ENCODE data around the gene PPP1R3E. TPM values are rescaled to one million over a fixed set of nuclear protein-coding genes. Genes with fewer than 3 reads are reported as not detected.

The PPP1R3E gene
- total and polyA plus RNA-seq, 2 of the 13 experiments (the other 11 are each of a cell fraction or from before 2014, with no cell fraction given): 16.5 to 26.5 TPM

GRCh38 chr14:23320584-23321571 is 18.2 kb upstream of the PPP1R3E start, which contains the start of gene PABPN1 (continued):
- TF ChIP-seq, protein P1, sequence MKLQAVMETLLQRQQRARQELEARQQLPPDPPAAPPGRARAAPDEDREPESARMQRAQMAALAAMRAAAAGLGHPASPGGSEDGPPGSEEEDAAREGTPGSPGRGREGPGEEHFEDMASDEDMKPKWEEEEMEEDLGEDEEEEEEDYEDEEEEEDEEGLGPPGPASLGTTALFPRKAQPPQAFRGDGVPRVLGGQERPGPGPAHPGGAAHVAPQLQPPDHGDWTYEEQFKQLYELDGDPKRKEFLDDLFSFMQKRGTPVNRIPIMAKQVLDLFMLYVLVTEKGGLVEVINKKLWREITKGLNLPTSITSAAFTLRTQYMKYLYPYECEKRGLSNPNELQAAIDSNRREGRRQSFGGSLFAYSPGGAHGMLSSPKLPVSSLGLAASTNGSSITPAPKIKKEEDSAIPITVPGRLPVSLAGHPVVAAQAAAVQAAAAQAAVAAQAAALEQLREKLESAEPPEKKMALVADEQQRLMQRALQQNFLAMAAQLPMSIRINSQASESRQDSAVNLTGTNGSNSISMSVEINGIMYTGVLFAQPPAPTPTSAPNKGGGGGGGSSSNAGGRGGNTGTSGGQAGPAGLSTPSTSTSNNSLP (IDR thresholded peaks at IDR 0.05; ENCODE audit: low read depth, low read length): peak; percentile 98
- TF ChIP-seq ZNF354B (CRISPR knock-in tag; IDR thresholded peaks at IDR 0.05) (no peak; the same call in 1 of the 2 replicates), STAT5B (CRISPR knock-in tag; IDR thresholded peaks at IDR 0.05) (no peak), MXI1 (IDR thresholded peaks at IDR 0.05; ENCODE audit: borderline replicate concordance, low read depth, low read length) (peak; percentile 91; the same call in 2 of the 3 replicates), XRCC5 (optimal IDR thresholded peaks at IDR 0.05; ENCODE audit: low read length) (peak; percentile 90), ZNF790 (CRISPR knock-in tag; IDR thresholded peaks at IDR 0.05; ENCODE audit: borderline replicate concordance) (peak; percentile 81; the same call in 1 of the 2 replicates), ZKSCAN8 (CRISPR knock-in tag; IDR thresholded peaks at IDR 0.05; ENCODE audit: borderline replicate concordance) (peak; percentile 89; the same call in 1 of the 2 replicates), RFX1 (IDR thresholded peaks at IDR 0.05) (peak; percentile 80; the same call in 1 of the 2 replicates), SETDB1 (CRISPR knock-in tag; IDR thresholded peaks at IDR 0.05; ENCODE audit: borderline replicate concordance) (no peak), ZNF567 (CRISPR knock-in tag; IDR thresholded peaks at IDR 0.05; ENCODE audit: borderline replicate concordance) (no peak; the same call in 1 of the 2 replicates), ZNF720 (CRISPR knock-in tag; IDR thresholded peaks at IDR 0.05) (no peak), SAP130 (CRISPR knock-in tag; IDR thresholded peaks at IDR 0.05; ENCODE audit: low read depth) (peak; percentile 98), ZNF546 (CRISPR knock-in tag; conservative IDR thresholded peaks at IDR 0.05) (peak; percentile 98), MYC (CRISPR knock-in tag; IDR thresholded peaks at IDR 0.05; ENCODE audit: borderline replicate concordance) (peak; percentile 96), GLI4 (CRISPR knock-in tag; IDR thresholded peaks at IDR 0.05; ENCODE audit: borderline replicate concordance) (peak; percentile 99), SALL1 (CRISPR knock-in tag; IDR thresholded peaks at IDR 0.05) (peak; percentile 97)
- TF ChIP-seq, protein P2, sequence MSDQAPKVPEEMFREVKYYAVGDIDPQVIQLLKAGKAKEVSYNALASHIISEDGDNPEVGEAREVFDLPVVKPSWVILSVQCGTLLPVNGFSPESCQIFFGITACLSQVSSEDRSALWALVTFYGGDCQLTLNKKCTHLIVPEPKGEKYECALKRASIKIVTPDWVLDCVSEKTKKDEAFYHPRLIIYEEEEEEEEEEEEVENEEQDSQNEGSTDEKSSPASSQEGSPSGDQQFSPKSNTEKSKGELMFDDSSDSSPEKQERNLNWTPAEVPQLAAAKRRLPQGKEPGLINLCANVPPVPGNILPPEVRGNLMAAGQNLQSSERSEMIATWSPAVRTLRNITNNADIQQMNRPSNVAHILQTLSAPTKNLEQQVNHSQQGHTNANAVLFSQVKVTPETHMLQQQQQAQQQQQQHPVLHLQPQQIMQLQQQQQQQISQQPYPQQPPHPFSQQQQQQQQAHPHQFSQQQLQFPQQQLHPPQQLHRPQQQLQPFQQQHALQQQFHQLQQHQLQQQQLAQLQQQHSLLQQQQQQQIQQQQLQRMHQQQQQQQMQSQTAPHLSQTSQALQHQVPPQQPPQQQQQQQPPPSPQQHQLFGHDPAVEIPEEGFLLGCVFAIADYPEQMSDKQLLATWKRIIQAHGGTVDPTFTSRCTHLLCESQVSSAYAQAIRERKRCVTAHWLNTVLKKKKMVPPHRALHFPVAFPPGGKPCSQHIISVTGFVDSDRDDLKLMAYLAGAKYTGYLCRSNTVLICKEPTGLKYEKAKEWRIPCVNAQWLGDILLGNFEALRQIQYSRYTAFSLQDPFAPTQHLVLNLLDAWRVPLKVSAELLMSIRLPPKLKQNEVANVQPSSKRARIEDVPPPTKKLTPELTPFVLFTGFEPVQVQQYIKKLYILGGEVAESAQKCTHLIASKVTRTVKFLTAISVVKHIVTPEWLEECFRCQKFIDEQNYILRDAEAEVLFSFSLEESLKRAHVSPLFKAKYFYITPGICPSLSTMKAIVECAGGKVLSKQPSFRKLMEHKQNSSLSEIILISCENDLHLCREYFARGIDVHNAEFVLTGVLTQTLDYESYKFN (CRISPR knock-in tag; conservative IDR thresholded peaks at IDR 0.05): peak; percentile 92
- TF ChIP-seq, protein P3, sequence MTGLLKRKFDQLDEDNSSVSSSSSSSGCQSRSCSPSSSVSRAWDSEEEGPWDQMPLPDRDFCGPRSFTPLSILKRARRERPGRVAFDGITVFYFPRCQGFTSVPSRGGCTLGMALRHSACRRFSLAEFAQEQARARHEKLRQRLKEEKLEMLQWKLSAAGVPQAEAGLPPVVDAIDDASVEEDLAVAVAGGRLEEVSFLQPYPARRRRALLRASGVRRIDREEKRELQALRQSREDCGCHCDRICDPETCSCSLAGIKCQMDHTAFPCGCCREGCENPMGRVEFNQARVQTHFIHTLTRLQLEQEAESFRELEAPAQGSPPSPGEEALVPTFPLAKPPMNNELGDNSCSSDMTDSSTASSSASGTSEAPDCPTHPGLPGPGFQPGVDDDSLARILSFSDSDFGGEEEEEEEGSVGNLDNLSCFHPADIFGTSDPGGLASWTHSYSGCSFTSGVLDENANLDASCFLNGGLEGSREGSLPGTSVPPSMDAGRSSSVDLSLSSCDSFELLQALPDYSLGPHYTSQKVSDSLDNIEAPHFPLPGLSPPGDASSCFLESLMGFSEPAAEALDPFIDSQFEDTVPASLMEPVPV (CRISPR knock-in tag; IDR thresholded peaks at IDR 0.05): peak; percentile 77
- TF ChIP-seq, protein P4, sequence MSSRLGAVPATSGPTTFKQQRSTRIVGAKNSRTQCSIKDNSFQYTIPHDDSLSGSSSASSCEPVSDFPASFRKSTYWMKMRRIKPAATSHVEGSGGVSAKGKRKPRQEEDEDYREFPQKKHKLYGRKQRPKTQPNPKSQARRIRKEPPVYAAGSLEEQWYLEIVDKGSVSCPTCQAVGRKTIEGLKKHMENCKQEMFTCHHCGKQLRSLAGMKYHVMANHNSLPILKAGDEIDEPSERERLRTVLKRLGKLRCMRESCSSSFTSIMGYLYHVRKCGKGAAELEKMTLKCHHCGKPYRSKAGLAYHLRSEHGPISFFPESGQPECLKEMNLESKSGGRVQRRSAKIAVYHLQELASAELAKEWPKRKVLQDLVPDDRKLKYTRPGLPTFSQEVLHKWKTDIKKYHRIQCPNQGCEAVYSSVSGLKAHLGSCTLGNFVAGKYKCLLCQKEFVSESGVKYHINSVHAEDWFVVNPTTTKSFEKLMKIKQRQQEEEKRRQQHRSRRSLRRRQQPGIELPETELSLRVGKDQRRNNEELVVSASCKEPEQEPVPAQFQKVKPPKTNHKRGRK (CRISPR knock-in tag; IDR thresholded peaks at IDR 0.05): peak; percentile 92; the same call in 1 of the 2 replicates
